ENCODE measurements around the gene ANKRD36B. TPM values are rescaled to one million over a fixed set of nuclear protein-coding genes. Genes with fewer than 3 reads are reported as not detected.
A peak's percentile ranks its signal among the peaks of the same experiment; 100 is the strongest.
"Not testable (repeated sequence)": the region's sequence is repeated elsewhere in the genome, so short reads cannot be mapped to it uniquely, and the experiment has no call there.

The ANKRD36B gene
- 16.0 and 38.1 TPM in 2 replicates for total RNA-seq

DNA sequence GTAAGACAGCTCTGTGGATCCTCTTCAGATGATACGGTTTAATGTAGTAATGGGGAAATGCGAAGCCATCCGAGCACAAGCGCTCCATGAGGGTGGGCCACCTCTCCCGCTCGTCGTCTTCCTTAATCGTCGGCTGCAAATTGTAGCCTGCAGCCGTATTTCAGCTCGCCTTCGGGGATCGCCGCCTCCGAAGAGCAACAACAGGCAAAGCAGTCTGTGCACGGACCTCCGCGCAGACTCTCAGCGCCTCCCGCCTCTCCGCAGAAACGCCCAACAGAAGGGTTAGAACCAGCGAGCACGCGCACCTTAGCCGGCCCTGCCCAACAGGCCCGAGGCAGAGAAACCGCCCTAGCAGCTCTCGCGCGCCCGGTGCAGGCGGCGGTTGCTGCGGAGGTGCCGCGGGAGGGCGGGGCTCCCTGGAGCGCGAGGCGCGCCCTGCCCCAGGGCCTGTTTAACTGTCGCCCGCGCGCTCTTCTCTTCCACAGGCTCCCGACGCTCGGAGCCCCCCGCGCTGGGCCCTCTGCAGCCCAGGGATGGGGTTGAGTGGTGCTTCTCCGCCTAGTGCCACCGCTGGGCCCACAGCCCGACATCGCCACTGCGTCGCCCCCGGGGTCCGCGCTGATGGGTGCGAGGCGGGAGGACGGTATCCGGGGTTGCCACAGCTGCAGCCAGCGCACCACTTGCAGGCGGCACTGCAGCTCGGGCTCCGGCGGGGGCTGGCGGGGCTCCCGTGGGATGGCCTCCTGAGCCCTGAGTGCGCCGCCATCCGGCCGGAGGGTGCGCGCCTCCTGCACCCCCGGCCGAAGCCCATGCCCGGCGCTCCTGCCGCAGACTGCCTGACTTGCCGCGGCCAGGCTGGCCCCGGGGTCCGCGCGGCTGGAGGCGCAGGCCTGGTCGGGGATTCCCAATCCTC, at the start of gene ANKRD36B:
Gene ANKRD36B (minus strand): TSS at position 280 of the 913 bp plus-strand sequence. CDS start 192 bp downstream, at position 88.
- peak; percentile 49 for DNase-seq (ENCODE audit: low read depth)

GRCh38 chr2:97626049-97626430, 36.4 kb upstream of the ANKRD36B start:
- not testable (repeated sequence) for DNase-seq (ENCODE audit: low read depth)

GRCh38 chr2:97625354-97626048, 35.8 kb upstream of the ANKRD36B start:
- not testable (repeated sequence) for DNase-seq (ENCODE audit: low read depth)

GRCh38 chr2:97622976-97623375, 33.3 kb upstream of the ANKRD36B start:
- DNase-seq (ENCODE audit: low read depth) = not testable (repeated sequence)

- DNase-seq (ENCODE audit: low read depth) = not testable (repeated sequence)
These were observed 30.8 kb upstream of the ANKRD36B start for GRCh38 chr2:97620492-97620891.

GRCh38 chr2:97618939-97619827, 29.5 kb upstream of the ANKRD36B start:
- peak; percentile 1 for DNase-seq (ENCODE audit: low read depth)

GRCh38 chr2:97617911-97618310, 28.2 kb upstream of the ANKRD36B start:
- DNase-seq (ENCODE audit: low read depth) = no peak

DNA sequence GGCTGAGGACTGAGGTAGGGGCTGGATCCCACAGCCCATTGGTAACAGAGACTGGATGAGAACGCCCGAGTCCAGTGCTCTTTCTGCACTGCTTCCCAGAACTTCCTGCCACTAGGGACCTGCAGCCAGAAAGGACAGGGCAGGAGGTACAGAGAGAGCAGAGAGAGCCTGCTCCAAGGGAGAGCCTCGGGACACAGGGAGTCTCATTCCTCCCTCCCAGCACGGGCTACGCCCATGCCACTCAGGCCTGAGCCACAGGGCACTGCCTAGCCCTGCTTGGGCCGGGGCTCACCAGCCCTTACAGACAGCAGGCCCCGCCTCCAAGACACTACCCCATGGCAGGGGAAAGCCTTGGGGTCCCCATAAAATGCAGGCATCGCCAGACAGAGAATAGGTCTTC, 26.1 kb upstream of the ANKRD36B start:
- not testable (repeated sequence) for DNase-seq (ENCODE audit: low read depth)

- not testable (repeated sequence) for DNase-seq (ENCODE audit: low read depth)
These were observed 22.2 kb upstream of the ANKRD36B start for GRCh38 chr2:97611895-97612294.

- DNase-seq (ENCODE audit: low read depth) = not testable (repeated sequence)
These were observed 19.1 kb upstream of the ANKRD36B start for GRCh38 chr2:97608745-97609144.

DNA sequence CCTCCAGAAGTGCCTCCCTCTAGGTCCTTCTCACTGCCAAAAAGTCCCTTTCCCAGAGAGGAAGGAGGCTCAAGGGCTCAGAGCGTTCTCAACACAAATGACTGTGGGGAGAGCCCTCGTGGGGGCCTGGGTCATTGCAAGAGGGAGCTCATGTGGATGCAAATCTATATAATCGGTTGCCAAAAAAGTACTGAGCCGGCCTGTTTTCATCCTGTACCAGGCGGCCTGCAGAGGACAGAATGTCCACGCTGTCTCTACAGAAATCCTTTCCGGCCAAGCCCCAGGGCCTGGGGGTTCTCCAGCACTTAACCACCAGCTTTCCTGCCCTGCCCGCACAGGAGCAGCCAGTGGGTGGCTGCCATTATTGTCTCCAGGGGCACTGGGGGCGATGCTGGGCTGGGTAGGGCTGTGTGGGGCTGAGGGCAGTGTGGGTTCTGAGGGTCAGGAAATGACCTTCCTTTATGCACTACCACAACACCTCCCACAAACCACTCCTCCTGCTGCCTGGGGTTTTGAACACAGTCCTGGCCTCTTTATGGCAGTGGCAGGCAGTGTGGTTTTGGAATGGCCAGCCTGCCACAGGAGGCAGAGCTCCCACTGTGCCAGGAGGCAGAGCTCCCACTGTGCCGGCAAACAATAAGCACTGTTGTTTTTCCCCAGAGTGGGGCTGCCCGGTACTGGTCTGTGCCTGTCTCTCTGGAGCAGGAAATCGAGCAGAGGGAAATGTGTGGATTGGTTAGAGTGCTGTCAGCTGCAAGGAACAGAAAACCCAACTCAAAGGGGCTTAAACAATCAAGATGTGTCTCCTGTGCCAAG, 16.1 kb upstream of the ANKRD36B start:
- DNase-seq (ENCODE audit: low read depth) = not testable (repeated sequence)

GRCh38 chr2:97605109-97605508, 15.4 kb upstream of the ANKRD36B start:
- DNase-seq (ENCODE audit: low read depth) = not testable (repeated sequence)

GRCh38 chr2:97601537-97601936, 11.9 kb upstream of the ANKRD36B start:
- DNase-seq (ENCODE audit: low read depth) = not testable (repeated sequence)

DNA sequence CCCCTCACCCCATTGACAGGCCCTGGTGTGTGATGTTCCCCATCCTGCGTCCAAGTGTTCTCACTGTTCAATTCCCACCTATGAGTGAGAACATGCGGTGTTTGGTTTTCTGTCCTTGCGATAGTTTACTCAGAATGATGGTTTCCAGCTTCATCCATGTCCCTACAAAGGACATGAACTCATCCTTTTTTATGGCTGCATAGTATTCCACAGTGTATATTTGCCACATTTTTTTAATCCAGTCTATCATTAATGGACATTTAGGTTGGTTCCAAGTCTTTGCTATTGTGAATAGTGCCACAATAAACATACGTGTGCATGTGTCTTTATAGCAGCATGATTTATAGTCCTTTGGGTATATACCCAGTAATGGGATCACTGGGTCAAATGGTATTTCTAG, 6.5 kb upstream of the ANKRD36B start:
- DNase-seq (ENCODE audit: low read depth) = not testable (repeated sequence)

DNA sequence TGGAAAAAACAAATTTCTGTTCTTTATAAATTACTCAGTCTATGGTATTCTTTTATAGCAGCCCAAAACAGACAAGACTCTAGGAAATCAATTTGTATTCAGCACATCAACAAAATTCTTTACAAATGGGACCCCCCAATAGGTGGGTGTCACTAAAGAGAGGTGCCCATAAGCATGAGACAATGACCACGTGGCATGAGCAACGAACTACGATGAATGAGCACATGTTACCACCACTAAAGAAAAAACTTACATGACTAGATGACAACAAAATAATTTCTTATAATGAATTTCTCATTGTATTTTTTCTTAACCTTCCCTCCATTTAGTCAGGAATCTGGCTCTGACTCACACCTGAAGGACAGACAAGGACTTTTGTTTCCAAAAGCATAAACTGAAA, 3.8 kb upstream of the ANKRD36B start:
- not testable (repeated sequence) for DNase-seq (ENCODE audit: low read depth)

DNA sequence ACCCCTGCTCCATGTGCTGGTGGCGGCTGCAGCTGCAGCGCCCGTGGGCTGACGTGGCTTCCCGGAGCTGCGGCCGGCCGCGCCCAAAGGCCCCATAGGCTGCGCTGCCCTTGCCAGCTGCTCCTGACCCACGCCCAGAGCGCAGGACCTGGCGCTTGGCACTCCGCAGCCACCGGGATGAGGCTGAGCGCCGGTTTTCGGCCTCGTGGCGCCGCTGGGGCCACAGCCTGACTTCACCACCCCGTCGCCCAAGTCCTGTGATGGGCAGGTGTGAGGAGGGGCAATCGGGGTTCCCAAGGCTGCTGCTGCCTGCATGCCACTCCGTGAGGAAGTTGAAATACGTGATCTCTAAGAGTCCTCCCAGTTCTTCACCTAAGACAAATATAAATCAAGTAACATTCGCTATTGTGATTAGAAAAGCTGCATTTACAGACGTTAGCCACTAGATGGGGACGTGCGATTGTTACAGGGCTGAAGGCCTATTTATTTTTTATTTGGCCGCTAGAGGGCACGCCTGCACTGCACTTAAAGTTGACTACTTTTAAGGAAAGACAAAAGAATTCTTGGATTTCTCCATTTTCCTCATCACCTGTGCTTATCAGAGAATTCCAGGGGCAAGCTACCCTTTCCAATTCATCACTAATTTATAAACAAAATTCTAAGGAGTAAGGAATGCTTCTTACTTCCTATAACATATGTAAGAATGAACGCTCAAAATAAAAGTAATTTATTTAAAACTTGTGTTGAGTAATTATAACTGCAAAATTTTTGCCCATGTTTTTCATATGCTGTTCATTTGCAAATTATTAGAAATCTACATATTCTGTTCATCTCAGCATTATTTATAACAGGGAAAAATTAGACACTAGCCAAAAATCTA, 1.1 kb upstream of the ANKRD36B start:
- DNase-seq (ENCODE audit: low read depth) = peak; percentile 82

- not testable (repeated sequence) for DNase-seq (ENCODE audit: low read depth)
These were observed 450 bp downstream of the ANKRD36B start for GRCh38 chr2:97589257-97589597.

DNA sequence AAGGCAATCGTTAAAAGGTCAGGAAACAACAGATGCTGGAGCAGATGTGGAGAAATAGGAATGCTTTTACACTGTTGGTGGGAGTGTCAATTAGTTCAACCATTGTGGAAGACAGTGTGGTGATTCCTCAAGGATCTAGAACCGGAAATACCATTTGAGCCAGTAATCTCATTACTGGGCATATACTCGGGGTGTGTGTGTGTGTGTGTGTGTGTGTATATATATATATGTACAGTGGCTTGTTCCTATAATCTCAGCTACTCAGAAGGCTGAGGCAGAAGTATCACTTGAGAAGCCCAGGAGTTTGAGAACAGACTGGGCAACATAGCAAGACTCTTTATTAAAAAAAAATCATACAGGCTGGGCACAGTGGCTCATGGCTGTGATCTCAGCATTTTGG, 24.0 kb downstream of the ANKRD36B start:
- not testable (repeated sequence) for DNase-seq (ENCODE audit: low read depth)

- not testable (repeated sequence) for DNase-seq (ENCODE audit: low read depth)
These were observed 37.3 kb downstream of the ANKRD36B start for GRCh38 chr2:97552406-97552805.

DNA sequence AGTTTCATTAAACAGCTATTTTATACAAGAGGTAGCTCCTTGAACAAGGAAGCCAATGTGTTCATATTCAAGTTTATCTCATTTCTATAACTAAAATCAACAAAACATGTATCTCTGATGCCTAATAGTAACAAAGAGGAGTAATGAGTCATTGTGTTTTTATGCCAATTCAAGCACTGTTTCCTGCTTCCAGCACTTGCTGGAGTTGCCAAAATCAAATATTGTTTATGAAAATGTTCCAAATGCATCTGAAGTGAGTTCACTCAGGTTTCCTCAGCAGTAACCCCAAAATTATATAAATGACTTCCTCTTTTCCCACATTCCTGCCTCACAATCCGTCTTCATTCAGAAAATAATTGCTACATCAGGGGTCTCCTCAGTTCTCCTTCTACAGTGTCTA, 39.2 kb downstream of the ANKRD36B start:
- DNase-seq (ENCODE audit: low read depth) = not testable (repeated sequence)

Data from renal cortical epithelial cell (primary cell).